Activated CD8-positive, alpha-beta memory T cell treated with anti-CD3 and anti-CD28 coated beads, Interleukin-2, amount 50 U/mL, for 4 hours (primary cell): ENCODE data around the gene SDC3.

Source experiments
- DNase-seq: peaks from one replicate; pipeline ENCODE4 v3.0.0-alpha.2; 2020

Gene SDC3

DNA sequence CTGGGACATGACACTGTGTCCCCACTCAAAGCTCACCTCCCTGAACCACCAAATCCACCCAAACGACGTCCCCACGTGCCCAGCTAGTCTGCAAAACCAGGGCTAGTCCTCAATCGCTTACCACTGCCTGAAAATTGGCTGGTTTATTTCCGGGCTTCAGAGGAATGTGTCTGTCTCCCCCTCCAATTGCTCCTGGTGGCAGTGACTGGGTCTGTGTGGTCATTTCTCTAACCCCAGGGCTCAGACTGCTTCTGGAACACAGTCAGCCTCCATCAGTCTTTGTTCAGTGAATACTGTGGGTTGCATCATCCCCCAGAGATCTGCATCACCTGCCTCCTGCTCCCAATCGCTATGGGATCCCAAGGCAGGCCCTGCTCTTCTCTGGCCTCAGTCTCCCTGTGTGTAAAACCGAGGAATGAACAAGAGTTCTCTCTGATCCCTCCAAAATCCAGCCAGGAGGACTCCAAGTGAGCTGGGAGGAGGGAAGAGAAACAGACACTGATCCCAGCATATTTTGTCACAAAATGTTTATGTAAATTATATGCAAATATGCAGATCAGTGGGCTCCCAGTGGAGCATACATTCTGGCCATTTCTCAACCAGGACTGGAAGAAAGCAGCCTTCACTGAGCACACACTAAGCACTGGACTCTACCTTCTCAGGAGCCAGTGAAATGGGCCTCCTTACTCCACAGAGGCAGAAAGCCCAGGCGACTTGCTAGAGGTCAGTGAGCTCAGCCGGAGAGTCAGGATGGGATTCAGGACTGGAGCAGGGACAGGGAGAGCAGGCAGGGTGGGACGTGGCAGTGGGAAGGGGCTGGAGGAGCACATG, 20.9 kb downstream of the SDC3 start:
- DNase-seq = no peak

DNA sequence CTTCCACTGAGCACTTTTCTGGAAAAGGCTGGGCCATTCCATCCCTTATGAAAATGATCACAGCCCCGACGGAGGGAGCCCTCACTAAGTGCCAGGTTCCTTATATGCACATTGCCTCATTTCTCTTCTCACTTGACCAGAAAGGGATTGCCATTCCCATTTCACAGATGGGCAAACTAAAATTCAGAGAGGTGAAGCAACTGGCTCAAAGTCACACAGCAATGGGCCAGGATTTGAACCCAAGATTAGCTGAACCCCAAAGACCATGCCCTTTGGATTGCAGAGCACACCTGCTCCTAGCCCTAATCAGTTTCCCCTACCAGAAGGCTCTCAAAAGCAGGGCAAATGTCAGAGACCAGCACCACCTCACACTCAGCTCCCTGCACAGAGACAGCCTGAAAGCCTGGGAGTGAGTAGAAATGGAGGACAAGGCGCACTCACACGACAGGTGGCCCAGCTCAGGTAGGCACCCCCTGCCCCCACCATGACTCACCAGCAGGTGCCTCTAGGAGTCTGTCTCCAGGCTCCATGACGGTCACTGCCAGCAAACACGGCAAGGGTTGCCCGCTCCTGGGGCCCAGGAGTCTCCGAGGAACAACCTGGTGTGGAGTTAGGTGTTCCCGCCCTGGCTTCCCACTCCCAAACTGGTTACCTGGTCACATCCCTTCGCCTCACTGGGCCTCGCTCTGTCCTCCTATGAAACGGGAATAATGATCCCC, 21.7 kb downstream of the SDC3 start:
- no peak for DNase-seq

- no peak for DNase-seq
These were observed 22.7 kb downstream of the SDC3 start for GRCh38 chr1:30885570-30886522.

GRCh38 chr1:30884723-30885122, 23.8 kb downstream of the SDC3 start:
- no peak for DNase-seq

- DNase-seq = no peak
These were observed 25.0 kb downstream of the SDC3 start for GRCh38 chr1:30883389-30884172.

- no peak for DNase-seq
These were observed 25.7 kb downstream of the SDC3 start for GRCh38 chr1:30882678-30883388.

- no peak for DNase-seq
These were observed 27.0 kb downstream of the SDC3 start for GRCh38 chr1:30881319-30882181.

GRCh38 chr1:30880678-30881318, 27.8 kb downstream of the SDC3 start:
- no peak for DNase-seq

GRCh38 chr1:30879940-30880677, 28.4 kb downstream of the SDC3 start:
- no peak for DNase-seq

DNA sequence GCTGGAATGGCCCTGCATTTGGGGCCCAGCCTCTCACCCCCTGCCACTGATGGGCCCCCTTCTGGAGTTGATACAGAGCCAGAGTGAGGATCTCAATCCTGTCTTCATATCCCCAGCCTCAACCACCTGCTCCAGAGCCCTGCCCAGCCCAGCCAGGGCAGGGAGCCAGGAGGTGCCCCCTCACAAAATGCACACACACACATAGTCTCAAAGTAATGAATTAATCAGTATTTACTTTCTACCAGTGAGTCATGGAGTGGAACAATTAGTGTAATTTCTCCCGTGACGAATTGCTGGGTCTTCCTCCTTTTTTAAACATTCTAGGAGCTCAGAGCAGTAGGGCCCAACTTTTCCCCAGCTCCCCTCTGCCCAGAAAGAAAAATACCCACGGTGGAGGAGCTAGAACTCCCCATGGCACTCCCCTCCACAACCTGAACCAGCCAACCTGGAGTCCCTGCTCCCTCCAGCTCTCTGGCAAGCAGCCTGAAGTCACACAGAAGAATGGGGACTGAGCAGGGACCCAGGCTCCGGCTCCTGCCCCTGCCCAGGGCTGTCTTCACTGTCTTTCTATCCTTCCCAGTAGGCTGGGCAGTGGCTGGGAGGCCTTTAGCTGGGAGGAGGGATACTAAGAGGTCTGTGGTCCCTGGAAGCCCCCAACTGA, 29.3 kb downstream of the SDC3 start:
- no peak for DNase-seq

GRCh38 chr1:30878559-30878958, 30.0 kb downstream of the SDC3 start:
- no peak for DNase-seq

DNA sequence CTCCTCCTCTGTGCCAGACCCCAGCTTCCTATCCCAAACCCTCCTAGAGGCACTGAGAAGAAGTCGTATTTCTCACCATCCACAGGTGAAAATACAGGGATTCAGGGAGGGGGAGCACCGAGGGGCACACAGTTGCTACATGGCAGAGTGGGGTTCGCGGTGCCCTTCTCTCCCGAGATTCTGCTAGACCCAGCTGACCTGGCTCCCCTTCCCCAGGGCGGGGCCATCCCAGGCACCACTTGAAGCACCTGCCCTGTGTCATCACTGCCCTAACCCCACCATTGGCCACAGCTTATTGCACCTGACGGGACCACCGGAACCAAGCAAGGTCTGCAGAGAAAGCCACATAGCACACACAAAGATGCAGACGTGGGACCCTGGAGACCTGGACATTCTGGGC, 30.5 kb downstream of the SDC3 start:
- DNase-seq = no peak

DNA sequence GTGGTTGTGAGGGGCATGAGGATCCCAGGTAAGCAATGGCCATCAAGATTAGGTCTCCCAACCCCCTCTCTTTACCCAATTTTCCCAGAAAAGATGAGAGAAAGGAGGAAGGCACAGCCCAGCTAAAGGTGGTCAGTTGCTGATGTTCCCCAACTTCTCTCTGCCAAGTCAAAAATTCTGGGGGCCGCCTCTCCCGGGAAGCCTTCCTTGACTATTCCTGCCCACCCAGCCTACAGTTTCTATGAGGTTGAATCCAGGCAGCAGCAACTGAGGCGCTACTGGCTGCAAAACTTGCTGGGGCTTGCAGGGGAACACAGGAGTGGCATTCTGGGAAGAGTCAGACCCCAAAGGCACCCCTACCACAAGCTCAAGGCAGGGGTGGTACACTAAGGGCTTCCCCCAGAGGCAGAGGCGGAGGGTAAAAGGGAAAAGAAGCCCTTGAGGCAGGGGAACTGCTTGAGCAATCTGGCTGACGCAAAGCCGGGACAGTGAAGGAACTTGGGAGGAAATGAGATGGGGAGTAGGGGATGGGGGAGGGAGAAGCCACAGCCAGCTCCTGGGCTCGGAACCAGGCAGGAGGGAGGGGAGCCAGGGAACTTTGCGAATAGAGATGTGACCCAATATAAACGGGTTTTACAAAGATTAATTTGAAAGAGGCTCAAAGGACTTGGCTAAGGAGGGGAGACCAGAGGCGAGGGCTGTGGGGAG, 31.2 kb downstream of the SDC3 start:
- DNase-seq = no peak

GRCh38 chr1:30876451-30877204, 31.9 kb downstream of the SDC3 start:
- no peak for DNase-seq

DNA sequence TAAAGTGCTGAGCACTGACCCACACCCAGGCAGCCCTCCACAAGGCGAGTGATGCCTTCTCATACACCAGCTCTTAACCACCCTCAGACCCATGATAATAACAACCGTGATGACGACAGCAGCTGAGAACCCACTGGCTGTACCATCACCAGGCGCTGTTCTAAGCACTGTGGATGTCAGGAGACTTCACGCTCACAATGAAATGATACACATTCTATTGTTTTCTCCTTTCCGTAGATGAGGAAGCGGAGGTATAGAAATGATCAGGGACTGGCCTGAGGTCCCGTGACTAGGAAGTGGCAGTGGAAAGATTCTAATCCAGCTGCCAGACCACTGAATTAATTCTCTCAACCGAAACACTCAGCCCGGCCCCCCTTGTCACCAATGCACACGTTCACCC, 32.6 kb downstream of the SDC3 start:
- DNase-seq = no peak

- no peak for DNase-seq
These were observed 33.4 kb downstream of the SDC3 start for GRCh38 chr1:30875197-30875596.

- no peak for DNase-seq
These were observed 34.4 kb downstream of the SDC3 start for GRCh38 chr1:30874176-30874575.

DNA sequence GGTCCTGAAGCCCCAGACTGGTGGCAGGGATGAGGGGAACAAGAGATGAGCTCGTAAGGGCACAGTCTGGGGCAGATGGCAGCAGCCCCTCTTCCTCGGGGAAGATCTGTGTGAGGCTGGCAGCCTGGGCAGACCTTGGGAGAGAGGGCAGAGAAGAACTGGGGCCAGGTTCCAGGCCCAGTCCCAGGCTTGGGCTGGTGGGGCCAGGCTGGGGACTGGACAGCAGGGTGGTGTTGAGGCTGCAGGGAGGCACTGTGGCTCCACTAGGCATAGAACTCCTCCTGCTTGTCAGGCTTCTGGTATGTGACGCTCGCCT, 35.7 kb downstream of the SDC3 start:
- DNase-seq = no peak
